ENCODE measurements around the gene CDKAL1. TPM values are rescaled to one million over a fixed set of nuclear protein-coding genes. Genes with fewer than 3 reads are reported as not detected.

CDKAL1 gene
- polyA plus RNA-seq, 2 of the 4 experiments (the other 2 are of a cell fraction): 4.7 to 8.3 TPM

DNA sequence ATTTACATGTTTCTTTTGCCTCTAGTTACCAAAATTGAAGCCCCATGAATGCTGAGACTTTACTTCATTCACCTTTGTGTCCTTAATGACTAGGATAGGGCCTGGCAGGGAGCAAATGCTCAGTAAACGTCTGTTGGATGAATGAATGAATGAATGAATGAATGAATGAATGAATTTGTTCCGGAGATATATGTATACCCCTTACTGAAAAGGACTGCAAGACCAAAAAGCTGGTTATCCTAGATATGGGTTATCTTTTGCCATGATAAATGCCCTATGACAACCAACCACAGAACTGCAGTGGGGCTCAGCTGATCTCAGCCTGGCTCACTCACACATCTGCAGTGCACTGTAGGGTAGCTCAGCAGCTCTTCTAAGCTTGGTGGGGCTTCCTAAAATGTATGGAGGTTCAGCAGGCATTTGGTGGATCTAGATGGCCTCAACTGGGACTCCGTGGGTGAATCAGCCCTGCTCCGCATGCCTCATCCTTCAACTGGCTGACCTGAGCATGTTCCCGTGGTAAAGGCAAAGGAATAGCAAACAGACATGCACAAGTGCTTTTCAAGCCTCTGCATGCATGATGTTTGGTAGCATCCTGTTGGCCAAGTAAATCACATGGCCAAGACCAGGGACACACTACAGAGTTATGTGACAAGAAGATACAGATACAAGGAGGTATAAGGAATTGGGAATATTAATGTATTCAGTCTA lies 680.6 kb downstream of the CDKAL1 start:
- ATAC-seq: no peak
- Histone ChIP-seq H3K27ac (no peak overlapping the region), H3K9me3 (no peaks in the 10 kb centered on the region), H3K4me1 (no peaks in the 10 kb centered on the region), H3K4me2 (no peak overlapping the region), H3K4me3 (no peak overlapping the region)
- FAIRE-seq: no peak
- no peak for TF ChIP-seq TFCP2L1 (CRISPR knock-in tag; IDR thresholded peaks at IDR 0.05)
- TF ChIP-seq RCOR1 (IDR thresholded peaks at IDR 0.05; ENCODE audit: low read depth, low read length): no peak
- TF ChIP-seq MAZ (IDR thresholded peaks at IDR 0.05; ENCODE audit: borderline replicate concordance, low read depth, low read length): no peak
- no peak for TF ChIP-seq HDAC2 (IDR thresholded peaks at IDR 0.05)
- TF ChIP-seq NFE2L2 (conservative IDR thresholded peaks at IDR 0.05; ENCODE audit: low read length): no peak
- no peak for TF ChIP-seq EP300 (IDR thresholded peaks at IDR 0.05)
- no peak for TF ChIP-seq CEBPB (IDR thresholded peaks at IDR 0.05)
- TF ChIP-seq, protein P1, sequence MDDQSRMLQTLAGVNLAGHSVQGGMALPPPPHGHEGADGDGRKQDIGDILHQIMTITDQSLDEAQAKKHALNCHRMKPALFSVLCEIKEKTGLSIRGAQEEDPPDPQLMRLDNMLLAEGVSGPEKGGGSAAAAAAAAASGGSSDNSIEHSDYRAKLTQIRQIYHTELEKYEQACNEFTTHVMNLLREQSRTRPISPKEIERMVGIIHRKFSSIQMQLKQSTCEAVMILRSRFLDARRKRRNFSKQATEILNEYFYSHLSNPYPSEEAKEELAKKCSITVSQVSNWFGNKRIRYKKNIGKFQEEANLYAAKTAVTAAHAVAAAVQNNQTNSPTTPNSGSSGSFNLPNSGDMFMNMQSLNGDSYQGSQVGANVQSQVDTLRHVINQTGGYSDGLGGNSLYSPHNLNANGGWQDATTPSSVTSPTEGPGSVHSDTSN (IDR thresholded peaks at IDR 0.05): no peak
- no peak for TF ChIP-seq MYC (IDR thresholded peaks at IDR 0.05; ENCODE audit: borderline replicate concordance, low read length)
- TF ChIP-seq, protein P2, sequence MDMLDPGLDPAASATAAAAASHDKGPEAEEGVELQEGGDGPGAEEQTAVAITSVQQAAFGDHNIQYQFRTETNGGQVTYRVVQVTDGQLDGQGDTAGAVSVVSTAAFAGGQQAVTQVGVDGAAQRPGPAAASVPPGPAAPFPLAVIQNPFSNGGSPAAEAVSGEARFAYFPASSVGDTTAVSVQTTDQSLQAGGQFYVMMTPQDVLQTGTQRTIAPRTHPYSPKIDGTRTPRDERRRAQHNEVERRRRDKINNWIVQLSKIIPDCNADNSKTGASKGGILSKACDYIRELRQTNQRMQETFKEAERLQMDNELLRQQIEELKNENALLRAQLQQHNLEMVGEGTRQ (IDR thresholded peaks at IDR 0.05): no peak
- TF ChIP-seq FOSB (CRISPR knock-in tag; IDR thresholded peaks at IDR 0.05): no peak
- ChIA-PET CTCF (interaction anchor here (1.0 kb wide), 1 partner anchor 12 kb away, joined by 4 read pairs; no protein-coding TSS in a partner anchor), POLR2A (no interaction called here)
- 58% methylated on average over 3 of the region's 5 CpGs for WGBS (ENCODE audit: missing lambda C conversion rate)
- DNase-seq (ENCODE audit: low read depth in 1 of 2, low spot score in 1 of 2): no peak

DNA sequence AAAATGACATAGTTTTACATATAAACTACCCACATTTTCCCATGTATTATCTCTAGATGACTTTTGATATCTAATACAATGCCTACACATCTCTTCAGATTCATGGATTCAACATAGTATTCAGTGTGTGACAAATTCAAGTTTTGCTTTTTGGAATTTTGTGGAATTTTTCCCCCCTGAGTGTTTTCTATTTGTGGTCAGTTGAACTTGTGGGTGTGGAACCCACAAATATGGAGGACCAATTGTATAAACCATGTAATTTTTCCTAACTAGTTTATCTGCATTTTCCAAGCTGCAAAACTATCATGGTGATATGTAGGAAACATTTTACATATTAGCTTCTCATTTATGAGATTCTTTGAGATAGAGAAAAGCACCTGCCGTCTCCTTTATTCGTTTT lies 685.0 kb downstream of the CDKAL1 start:
- ATAC-seq: no peak
- POLR2A ChIA-PET: no interaction called here
- WGBS (ENCODE audit: missing lambda C conversion rate): 87% methylated on average over 2 of the region's 2 CpGs
- Histone ChIP-seq H3K4me2 (no peak overlapping the region), H3K27ac (no peak overlapping the region), H3K4me3 (no peak overlapping the region), H3K9me3 (no peaks in the 10 kb centered on the region), H3K4me1 (no peaks in the 10 kb centered on the region)
- CTCF ChIA-PET: no interaction called here
- DNase-seq (ENCODE audit: low read depth in 1 of 2, low spot score in 1 of 2): no peak
- TF ChIP-seq EHMT2 (IDR thresholded peaks at IDR 0.05; ENCODE audit: low read depth) (no peak), EHF (CRISPR knock-in tag; IDR thresholded peaks at IDR 0.05) (no peak), KDM1A (IDR thresholded peaks at IDR 0.05; ENCODE audit: low read depth) (no peak), CHD2 (IDR thresholded peaks at IDR 0.05; ENCODE audit: low read length, partially characterized antibody) (no peak), FOSL2 (IDR thresholded peaks at IDR 0.05) (no peak), FOSL2 (CRISPR knock-in tag; IDR thresholded peaks at IDR 0.05) (no peak), CEBPB (IDR thresholded peaks at IDR 0.05) (no peak), MAZ (IDR thresholded peaks at IDR 0.05; ENCODE audit: borderline replicate concordance, low read depth, low read length) (no peak), FOSB (CRISPR knock-in tag; IDR thresholded peaks at IDR 0.05) (no peak), CBX8 (IDR thresholded peaks at IDR 0.05) (no peak), JUN (IDR thresholded peaks at IDR 0.05) (no peak), ZC3H11A (IDR thresholded peaks at IDR 0.05) (no peak), POLR2A (IDR thresholded peaks at IDR 0.05; ENCODE audit: low read length) (no peak), MYC (IDR thresholded peaks at IDR 0.05; ENCODE audit: borderline replicate concordance, low read length) (no peak), NFE2L2 (conservative IDR thresholded peaks at IDR 0.05; ENCODE audit: low read length) (no peak)
- TF ChIP-seq, protein P3, sequence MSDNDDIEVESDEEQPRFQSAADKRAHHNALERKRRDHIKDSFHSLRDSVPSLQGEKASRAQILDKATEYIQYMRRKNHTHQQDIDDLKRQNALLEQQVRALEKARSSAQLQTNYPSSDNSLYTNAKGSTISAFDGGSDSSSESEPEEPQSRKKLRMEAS (IDR thresholded peaks at IDR 0.05): no peak
- TF ChIP-seq, protein P4, sequence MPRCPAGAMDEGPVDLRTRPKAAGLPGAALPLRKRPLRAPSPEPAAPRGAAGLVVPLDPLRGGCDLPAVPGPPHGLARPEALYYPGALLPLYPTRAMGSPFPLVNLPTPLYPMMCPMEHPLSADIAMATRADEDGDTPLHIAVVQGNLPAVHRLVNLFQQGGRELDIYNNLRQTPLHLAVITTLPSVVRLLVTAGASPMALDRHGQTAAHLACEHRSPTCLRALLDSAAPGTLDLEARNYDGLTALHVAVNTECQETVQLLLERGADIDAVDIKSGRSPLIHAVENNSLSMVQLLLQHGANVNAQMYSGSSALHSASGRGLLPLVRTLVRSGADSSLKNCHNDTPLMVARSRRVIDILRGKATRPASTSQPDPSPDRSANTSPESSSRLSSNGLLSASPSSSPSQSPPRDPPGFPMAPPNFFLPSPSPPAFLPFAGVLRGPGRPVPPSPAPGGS (IDR thresholded peaks at IDR 0.05): no peak
- TF ChIP-seq, protein P5, sequence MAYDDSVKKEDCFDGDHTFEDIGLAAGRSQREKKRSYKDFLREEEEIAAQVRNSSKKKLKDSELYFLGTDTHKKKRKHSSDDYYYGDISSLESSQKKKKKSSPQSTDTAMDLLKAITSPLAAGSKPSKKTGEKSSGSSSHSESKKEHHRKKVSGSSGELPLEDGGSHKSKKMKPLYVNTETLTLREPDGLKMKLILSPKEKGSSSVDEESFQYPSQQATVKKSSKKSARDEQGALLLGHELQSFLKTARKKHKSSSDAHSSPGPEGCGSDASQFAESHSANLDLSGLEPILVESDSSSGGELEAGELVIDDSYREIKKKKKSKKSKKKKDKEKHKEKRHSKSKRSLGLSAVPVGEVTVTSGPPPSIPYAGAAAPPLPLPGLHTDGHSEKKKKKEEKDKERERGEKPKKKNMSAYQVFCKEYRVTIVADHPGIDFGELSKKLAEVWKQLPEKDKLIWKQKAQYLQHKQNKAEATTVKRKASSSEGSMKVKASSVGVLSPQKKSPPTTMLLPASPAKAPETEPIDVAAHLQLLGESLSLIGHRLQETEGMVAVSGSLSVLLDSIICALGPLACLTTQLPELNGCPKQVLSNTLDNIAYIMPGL (CRISPR knock-in tag; IDR thresholded peaks at IDR 0.05; ENCODE audit: borderline replicate concordance): no peak
- no peak for FAIRE-seq
